IPS-18a (cell line): ENCODE data around the gene CREB5.

ENCODE experiments used
- H3K27ac ChIP-seq: one replicate; pipeline ENCODE4 v1.5.1; 2013; ENCODE audit warnings: low read length
- H3K27me3 ChIP-seq: one replicate; pipeline ENCODE4 v1.6.1; 2013; ENCODE audit warnings: mild to moderate bottlenecking, low read length; ENCODE audit not compliant: control insufficient read depth, insufficient read depth
- H3K36me3 ChIP-seq: one replicate; pipeline ENCODE4 v1.6.1; 2013; ENCODE audit warnings: low read depth, low read length; ENCODE audit not compliant: control insufficient read depth
- H3K4me1 ChIP-seq: one replicate; pipeline ENCODE4 v1.6.1; 2013; ENCODE audit warnings: low read depth, low read length; ENCODE audit not compliant: control insufficient read depth
- H3K4me3 ChIP-seq: one replicate; pipeline ENCODE4 v1.5.1; 2013; ENCODE audit warnings: low read length
- H3K9ac ChIP-seq: one replicate; pipeline ENCODE4 v1.6.1; 2013; ENCODE audit warnings: mild to moderate bottlenecking, low read length, moderate library complexity
- H3K9me3 ChIP-seq: one replicate; pipeline ENCODE4 v1.6.1; 2013; ENCODE audit warnings: low read depth, low read length; ENCODE audit not compliant: control insufficient read depth

Gene CREB5, protein sequence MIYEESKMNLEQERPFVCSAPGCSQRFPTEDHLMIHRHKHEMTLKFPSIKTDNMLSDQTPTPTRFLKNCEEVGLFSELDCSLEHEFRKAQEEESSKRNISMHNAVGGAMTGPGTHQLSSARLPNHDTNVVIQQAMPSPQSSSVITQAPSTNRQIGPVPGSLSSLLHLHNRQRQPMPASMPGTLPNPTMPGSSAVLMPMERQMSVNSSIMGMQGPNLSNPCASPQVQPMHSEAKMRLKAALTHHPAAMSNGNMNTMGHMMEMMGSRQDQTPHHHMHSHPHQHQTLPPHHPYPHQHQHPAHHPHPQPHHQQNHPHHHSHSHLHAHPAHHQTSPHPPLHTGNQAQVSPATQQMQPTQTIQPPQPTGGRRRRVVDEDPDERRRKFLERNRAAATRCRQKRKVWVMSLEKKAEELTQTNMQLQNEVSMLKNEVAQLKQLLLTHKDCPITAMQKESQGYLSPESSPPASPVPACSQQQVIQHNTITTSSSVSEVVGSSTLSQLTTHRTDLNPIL

GRCh38 chr7:28411876-28412662, at the start of gene CREB5:
Gene CREB5 (plus strand): TSS chr7:28412518. CDS start chr7:28412915, 397 bp downstream.
- Histone ChIP-seq H3K4me1 (peaks cover 8% of the 10 kb centered on the region), H3K27me3 (peaks cover 68% of the 10 kb centered on the region), H3K9me3 (no peaks in the 10 kb centered on the region), H3K9ac (no peak within 1 kb of the TSS), H3K27ac (no peak within 1 kb of the TSS), H3K36me3 (no peaks in the 10 kb centered on the region), H3K4me3 (no peak within 1 kb of the TSS)

GRCh38 chr7:28362812-28363211, 49.5 kb upstream of the CREB5 start:
- Histone ChIP-seq H3K27ac (no peak overlapping the region), H3K9me3 (no peaks in the 10 kb centered on the region), H3K4me3 (no peak overlapping the region), H3K27me3 (no peaks in the 10 kb centered on the region), H3K36me3 (no peaks in the 10 kb centered on the region), H3K9ac (no peak overlapping the region), H3K4me1 (peaks cover 18% of the 10 kb centered on the region)

DNA sequence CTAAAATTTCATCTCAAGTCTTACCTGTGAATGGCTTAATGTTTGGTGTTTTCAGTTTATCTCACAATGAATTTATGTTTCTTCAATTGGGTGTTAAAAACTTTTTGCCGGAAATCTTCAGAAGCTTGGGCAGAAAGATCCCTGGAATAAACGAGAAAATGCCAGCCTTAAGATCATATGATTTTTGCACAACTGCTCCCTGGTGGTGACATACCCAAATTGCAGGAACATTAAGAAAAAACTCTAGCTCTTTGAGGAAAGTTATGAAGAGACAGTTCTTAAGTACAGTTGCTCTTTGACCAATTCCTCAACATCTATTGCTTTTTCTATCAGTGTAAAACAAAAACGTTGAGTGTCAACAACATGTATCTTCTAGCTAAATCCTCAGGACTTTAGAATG, 48.2 kb upstream of the CREB5 start:
- H3K36me3 ChIP-seq, result no peaks in the 10 kb centered on the region
- H3K4me1 ChIP-seq, result peaks cover 9% of the 10 kb centered on the region
- no peak overlapping the region for H3K4me3 ChIP-seq
- no peaks in the 10 kb centered on the region for H3K9me3 ChIP-seq
- H3K9ac ChIP-seq, result no peak overlapping the region
- H3K27me3 ChIP-seq, result no peaks in the 10 kb centered on the region
- H3K27ac ChIP-seq, result no peak overlapping the region

DNA sequence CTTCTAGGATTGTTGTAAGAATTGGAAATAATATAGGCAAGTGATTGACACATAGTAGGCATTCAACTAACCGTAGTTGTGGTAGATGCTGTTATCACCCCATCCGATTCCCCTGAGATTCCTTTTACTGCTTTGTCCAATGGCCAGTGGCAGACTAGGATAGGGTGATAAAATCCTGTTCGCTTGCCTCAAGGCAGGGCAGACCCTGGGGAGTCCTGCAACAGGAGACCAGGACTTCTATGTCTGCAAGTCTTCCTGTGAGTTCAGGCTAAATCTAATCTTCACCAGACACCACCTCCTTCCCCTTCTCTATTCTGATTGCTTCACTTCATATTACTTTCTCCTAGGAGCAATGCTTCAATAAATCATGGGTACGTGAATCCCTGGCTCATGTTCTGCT, 42.8 kb upstream of the CREB5 start:
- Histone ChIP-seq H3K27ac (no peak overlapping the region), H3K27me3 (no peaks in the 10 kb centered on the region), H3K36me3 (no peaks in the 10 kb centered on the region), H3K9ac (no peak overlapping the region), H3K4me3 (no peak overlapping the region), H3K4me1 (no peaks in the 10 kb centered on the region), H3K9me3 (no peaks in the 10 kb centered on the region)

DNA sequence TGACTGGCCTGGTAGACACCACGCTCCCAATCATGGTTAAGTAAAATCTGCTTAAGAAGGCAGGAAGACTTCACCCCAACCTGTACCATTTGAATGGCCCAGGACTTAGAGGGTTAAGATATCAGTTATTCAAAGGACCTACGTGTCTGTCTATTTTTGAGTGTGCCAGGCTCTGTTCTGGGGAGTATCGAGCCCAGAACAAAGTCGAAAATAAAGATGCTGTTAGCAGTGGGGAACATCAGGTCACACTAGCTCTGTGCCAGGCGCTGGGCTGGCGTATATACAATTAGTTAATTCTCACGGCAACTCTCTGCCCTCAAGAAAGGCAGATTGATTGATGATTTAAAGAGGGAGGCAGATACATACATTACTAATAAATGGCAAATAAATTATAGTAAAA, 40.5 kb upstream of the CREB5 start:
- Histone ChIP-seq H3K4me3 (no peak overlapping the region), H3K36me3 (no peaks in the 10 kb centered on the region), H3K9me3 (no peaks in the 10 kb centered on the region), H3K9ac (no peak overlapping the region), H3K27ac (no peak overlapping the region), H3K27me3 (no peaks in the 10 kb centered on the region), H3K4me1 (no peaks in the 10 kb centered on the region)

DNA sequence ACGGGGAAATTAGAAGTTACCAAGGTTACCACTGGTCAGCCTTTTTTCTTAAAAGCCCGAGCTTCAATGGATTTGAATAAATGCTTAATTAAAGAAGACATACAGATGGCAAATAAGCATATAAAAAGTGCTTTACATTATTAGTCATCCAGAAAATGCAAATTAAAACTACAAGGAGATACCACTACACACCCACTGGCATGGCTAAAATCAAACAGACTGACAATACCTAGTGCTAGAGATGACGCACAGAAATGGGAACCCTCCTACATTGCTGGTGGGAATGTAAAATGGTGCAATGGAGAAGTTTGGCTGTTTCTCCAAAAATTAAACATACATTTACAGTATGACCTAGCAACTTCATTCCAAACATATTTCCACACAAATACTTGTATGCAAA, 38.3 kb upstream of the CREB5 start:
- no peak overlapping the region for H3K4me3 ChIP-seq
- H3K9me3 ChIP-seq, result no peaks in the 10 kb centered on the region
- H3K27me3 ChIP-seq, result no peaks in the 10 kb centered on the region
- no peak overlapping the region for H3K9ac ChIP-seq
- H3K27ac ChIP-seq, result no peak overlapping the region
- H3K4me1 ChIP-seq, result no peaks in the 10 kb centered on the region
- H3K36me3 ChIP-seq, result no peaks in the 10 kb centered on the region

GRCh38 chr7:28375729-28376128, 36.6 kb upstream of the CREB5 start:
- Histone ChIP-seq H3K36me3 (no peaks in the 10 kb centered on the region), H3K4me3 (no peak overlapping the region), H3K27me3 (no peaks in the 10 kb centered on the region), H3K4me1 (no peaks in the 10 kb centered on the region), H3K9me3 (no peaks in the 10 kb centered on the region), H3K27ac (no peak overlapping the region), H3K9ac (no peak overlapping the region)

DNA sequence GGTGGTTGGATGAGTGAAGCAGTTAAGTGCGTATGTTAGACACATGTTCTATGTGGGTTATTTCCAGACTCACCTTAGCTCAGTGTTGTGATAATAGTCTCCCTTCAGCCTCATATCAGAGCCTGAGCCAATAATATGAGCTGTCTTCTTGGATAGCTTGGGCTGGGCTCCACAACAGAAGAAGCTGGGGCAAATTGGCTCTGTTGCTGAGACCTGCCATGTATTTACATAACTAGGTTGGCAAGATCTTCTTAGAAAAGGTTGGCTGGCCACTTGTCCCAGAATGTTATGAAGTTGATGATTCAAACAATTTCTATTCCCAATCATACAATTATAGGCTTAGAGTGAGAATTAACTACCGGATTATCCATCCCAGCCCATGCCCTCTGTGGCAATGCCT, 35.7 kb upstream of the CREB5 start:
- H3K4me1 ChIP-seq, result no peaks in the 10 kb centered on the region
- no peaks in the 10 kb centered on the region for H3K27me3 ChIP-seq
- H3K4me3 ChIP-seq, result no peak overlapping the region
- no peak overlapping the region for H3K27ac ChIP-seq
- no peak overlapping the region for H3K9ac ChIP-seq
- no peaks in the 10 kb centered on the region for H3K36me3 ChIP-seq
- no peaks in the 10 kb centered on the region for H3K9me3 ChIP-seq

DNA sequence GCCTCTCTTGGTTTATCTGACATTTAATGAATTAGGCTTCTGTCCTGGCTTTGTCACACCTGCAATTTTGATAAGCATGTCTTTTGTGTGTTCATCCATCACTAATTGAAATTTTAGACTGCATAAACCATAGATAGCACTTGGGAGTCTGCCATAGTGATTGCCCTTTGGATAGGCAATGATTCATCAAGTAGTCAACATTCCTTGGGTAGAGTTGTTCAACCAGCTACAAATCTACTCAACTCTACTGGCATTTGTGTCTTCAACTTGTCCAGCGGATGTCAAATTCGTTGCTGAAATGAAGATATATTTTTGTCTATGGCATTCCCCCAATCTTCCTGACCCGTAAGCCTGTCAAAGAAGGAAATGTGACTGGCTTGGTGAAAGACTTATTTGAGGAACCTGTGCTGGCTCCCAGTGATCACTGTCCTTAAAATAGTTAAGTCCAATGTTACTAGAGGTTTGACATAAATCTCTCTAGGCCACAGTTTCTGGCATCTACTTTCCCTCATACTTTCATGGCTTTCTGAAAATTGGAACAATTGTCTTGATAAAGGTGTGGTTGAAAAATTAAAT, 33.7 kb upstream of the CREB5 start:
- Histone ChIP-seq H3K4me3 (no peak overlapping the region), H3K36me3 (no peaks in the 10 kb centered on the region), H3K9me3 (no peaks in the 10 kb centered on the region), H3K9ac (no peak overlapping the region), H3K27me3 (no peaks in the 10 kb centered on the region), H3K4me1 (no peaks in the 10 kb centered on the region), H3K27ac (no peak overlapping the region)

GRCh38 chr7:28381466-28381865, 30.9 kb upstream of the CREB5 start:
- H3K9me3 ChIP-seq, result no peaks in the 10 kb centered on the region
- H3K36me3 ChIP-seq, result no peaks in the 10 kb centered on the region
- H3K4me3 ChIP-seq, result no peak overlapping the region
- H3K27me3 ChIP-seq, result no peaks in the 10 kb centered on the region
- no peak overlapping the region for H3K27ac ChIP-seq
- H3K9ac ChIP-seq, result no peak overlapping the region
- H3K4me1 ChIP-seq, result no peaks in the 10 kb centered on the region

DNA sequence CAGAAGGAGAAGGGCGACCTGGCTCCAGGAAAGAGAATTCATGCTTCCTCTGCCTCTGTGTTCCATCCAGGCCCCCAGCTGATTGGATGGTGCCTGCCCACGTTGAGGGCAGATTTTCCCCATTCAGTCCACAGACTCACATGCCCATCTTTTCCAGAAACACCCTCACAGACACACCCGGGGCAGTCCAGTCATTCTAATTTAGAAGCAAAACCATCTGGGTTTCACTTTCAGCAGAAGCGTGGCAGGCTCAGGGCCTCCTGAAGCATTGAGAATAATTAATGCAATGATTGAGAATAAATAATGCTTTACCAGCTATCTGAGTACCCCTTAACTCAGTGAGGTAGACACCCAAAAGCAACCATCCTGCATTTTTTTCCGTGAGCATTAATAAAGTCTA, 30.2 kb upstream of the CREB5 start:
- Histone ChIP-seq H3K9me3 (no peaks in the 10 kb centered on the region), H3K9ac (no peak overlapping the region), H3K4me3 (no peak overlapping the region), H3K36me3 (no peaks in the 10 kb centered on the region), H3K27ac (no peak overlapping the region), H3K4me1 (no peaks in the 10 kb centered on the region), H3K27me3 (no peaks in the 10 kb centered on the region)
